Pons (tissue), 1 donor: ENCODE data around the gene NRROS.

Experiments
- DNase-seq: peaks from one replicate; pipeline ENCODE4 v3.0.0-alpha.2; 2016; ENCODE audit warnings: low spot score

NRROS gene

DNA sequence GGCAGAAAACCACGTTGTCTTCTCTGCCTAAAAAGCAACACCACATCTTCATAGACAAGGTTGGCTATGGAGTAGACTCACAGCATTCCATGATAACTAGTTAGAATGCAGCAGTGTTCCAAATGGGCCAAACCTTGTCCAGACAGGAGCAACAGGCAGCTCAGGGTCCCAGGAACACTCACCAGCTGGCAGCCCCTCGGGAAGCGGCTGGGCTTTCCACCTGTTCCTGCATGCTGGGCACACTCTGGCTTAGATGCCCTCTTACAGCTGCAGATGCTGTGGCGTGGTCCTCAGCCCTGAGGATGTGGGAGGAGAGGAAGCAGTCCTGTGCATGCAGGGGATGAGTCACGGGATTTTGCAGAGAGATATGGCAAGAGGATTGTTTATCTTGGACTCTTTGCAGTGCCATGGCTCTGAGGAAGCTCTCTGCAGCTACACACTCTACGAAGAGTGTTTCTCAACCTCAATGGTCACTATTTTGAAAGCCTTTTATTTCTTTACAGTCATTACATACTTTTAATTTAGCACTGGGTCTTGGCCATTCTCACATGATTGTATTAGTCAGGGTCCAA is 11.3 kb downstream of the NRROS start:
- no peak for DNase-seq

- no peak for DNase-seq
Observed at GRCh38 chr3:196651819-196652218, 12.3 kb downstream of the NRROS start.

DNA sequence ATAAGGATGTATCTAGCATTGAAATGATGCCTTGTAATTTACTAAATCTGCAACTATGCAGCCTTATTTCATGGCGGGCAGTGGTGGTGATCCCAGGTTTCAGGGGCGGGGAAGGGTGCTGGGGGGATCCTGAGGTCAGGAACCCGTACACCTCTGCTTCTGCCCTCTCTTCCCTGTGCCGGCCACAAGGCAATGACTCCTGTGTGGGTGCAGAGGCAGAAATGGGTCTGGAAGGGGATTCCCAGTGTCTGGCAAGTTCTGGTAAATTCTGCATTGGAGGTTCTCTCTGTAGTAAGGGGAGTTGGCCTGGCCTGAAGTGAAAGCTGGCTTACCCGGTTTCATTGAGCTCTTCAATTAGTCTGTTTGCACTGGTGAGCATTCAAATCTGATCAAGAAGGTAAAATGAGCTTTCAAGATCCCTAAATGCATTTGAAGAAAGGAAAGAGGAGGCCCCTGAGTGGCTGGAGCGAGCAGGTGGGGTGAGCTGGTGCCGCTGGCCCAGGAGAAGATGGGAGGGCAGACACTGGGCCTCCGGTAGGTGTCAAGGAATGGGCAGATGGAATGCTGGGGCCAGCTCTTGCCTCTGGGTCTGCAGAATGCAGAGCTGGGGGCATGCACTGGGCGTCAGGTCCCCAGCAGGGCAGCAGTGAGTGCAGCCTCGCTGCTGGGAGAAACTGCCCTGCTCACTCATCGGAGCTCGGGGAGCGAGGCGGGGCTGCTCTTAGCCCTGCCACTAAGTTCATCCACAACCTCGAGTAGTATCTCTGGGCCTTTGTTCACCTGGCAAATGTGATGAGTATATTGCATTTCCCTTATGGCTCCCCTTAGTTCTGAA is 13.7 kb downstream of the NRROS start:
- DNase-seq, result no peak

DNA sequence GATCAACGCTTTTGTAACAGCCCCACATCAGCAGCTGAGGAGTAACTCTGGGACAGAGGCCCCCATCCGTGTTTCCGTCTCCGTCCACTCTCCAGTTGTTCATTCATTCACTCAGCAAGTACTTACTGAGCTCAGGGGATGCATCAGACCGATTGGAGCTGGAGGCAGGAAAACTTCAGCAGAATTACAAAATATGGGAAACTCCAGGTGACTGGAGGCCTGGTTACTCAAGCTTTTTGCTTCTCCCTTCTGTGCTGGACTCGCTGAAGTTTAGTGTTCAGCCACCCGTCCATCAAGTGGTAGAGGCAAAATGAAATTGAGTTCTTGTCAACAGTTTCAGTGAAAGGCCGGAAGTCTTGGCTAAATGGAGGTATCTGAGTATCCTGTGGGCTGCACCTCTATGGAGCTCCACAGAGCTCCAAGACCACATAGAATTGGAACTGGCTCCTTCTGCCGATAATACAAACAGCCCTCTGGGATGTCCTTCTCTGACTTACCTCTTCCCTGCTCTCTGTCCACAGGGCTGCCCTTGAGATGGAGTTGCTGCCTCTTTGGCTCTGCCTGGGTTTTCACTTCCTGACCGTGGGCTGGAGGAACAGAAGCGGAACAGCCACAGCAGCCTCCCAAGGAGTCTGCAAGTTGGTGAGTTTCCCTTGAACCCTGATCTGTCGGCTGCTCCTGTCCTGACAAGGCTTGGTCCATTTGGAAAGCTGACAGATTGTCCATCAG is 14.7 kb downstream of the NRROS start:
- DNase-seq, result no peak

GRCh38 chr3:196654735-196655090 is 15.2 kb downstream of the NRROS start:
- no peak for DNase-seq

- no peak for DNase-seq
Observed at GRCh38 chr3:196655496-196655895, 16.0 kb downstream of the NRROS start.

- no peak for DNase-seq
Observed at GRCh38 chr3:196656213-196656612, 16.7 kb downstream of the NRROS start.

DNA sequence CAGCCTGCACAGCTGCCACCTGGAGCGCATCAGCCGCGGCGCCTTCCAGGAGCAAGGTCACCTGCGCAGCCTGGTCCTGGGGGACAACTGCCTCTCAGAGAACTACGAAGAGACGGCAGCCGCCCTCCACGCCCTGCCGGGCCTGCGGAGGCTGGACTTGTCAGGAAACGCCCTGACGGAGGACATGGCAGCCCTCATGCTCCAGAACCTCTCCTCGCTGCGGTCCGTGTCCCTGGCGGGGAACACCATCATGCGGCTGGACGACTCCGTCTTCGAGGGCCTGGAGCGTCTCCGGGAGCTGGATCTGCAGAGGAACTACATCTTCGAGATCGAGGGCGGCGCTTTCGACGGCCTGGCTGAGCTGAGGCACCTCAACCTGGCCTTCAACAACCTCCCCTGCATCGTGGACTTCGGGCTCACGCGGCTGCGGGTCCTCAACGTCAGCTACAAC is 20.4 kb downstream of the NRROS start:
- DNase-seq, result no peak

- no peak for DNase-seq
Observed at GRCh38 chr3:196660381-196661166, 21.1 kb downstream of the NRROS start.

DNA sequence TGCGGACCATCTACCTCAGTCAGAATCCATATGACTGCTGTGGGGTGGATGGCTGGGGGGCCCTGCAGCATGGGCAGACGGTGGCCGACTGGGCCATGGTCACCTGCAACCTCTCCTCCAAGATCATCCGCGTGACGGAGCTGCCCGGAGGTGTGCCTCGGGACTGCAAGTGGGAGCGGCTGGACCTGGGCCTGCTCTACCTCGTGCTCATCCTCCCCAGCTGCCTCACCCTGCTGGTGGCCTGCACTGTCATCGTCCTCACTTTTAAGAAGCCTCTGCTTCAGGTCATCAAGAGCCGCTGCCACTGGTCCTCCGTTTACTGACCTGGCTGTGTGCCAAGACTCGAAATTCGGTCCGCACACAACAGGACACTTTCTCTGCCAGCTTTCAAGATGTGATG is 21.9 kb downstream of the NRROS start:
- no peak for DNase-seq

GRCh38 chr3:196662033-196662432 is 22.5 kb downstream of the NRROS start:
- DNase-seq, result no peak

DNA sequence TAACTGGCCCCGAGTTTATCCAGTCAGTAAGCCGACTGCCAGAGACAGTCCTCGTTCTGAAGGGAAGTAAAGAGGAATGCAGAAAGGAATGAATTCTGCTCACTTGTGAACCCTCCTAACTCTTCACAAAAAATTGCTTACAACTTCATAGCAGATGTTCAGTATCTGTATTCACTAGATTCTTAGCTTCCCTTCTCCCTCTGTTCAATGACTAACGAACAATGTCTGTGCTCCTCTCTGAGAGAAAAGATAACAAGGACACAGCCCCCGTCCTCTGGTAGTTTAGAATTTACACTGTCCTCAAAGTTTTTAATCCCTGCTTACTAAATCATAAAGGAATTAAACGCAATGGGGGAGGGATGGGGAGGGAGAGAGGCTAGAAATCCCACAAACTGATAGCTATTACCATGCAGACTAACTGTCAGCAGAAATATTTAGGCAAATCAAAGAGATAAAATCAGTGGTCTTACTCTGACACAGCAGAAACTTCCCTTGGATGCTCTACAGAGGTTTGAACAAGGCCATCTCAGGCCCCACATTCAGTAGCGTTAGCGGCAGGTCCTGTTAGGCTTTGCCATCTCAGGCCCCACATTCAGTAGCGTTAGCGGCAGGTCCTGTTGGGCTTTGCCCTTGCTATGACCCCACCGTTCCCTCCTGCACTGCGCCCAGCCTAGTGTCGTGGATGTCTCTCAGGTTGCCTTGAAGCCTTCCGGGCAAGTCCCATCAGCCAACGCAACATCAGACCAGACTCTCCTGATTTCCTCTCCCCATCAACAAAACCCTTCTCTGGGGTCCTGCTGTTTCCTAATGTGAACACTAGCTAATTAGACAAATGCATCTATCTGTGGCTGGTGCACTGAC is 23.4 kb downstream of the NRROS start:
- no peak for DNase-seq

DNA sequence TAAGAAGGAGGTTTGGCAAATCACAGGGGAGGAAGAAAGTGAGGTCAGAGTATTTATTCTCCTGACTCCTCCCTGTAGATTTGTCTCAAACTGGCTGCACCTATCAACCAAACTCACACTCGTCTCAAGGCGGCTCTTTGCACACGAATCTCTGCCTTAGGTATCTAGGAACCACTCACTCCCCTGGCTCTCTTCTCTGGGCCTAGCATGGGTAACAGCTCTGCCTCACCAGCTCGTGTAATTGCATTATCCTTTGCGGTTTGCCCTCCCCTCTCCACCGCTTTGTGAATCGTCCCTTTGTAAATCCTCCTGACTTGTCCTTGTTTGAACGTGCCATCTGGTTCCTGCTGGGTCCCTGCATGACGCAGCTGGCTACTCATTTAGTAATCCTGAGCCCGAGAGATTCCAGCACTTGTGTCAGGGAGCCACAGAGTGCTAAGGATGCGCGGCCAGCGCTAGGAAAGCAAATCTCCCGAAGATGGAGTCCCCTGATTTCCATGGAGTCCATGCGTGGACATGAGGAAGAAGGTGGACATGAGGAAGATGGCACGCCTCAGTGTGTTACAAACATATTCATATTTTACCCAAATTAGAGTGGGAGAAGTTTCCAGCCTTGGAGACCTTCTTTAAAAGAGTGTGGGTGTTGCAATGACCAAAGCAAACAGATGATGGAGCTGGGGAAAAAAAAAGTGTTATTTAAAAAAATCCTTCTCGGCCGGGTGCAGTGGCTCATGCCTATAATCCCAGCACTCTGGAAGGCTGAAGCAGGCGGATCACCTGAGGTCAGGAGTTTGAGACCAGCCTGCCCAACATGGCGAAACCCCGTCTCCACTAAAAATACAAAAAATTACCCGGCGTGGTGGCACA is 26.7 kb downstream of the NRROS start:
- peak; percentile 69 for DNase-seq

DNA sequence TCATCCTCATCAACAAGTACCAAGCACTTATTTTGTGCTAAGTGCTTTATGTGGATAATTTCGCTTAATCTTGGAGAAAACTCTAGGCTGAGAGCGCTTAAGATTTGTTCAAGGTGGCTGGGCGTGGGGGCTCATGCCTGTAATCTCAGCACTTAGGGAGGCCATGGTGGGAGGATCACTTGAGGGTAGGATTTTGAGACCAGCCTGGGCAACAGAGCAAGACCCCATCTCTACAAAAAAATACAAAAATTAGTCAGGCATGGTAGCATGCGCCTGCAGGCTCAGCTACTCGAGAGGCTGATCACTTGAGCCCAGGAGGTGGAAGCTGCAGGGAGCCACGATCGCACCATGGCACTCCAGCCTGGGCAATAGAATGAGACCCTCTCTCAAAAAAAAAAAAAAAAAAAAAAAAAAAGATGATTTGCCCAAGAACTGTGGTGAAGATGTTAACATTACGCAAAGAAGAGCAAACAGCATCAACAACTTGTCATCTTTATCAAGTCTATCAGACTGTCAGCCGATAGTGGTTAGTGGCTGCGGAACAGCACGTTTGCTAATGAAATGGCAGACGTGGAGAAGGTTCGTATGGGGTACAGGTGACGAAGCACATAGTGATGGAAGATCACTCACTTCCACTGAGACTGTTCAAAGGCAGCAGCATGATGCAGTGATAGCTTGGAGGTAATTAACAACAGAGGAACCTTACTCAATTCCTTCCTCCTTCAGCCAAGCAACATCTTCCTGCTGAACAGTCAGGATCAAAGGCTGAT is 27.7 kb downstream of the NRROS start:
- DNase-seq, result no peak

DNA sequence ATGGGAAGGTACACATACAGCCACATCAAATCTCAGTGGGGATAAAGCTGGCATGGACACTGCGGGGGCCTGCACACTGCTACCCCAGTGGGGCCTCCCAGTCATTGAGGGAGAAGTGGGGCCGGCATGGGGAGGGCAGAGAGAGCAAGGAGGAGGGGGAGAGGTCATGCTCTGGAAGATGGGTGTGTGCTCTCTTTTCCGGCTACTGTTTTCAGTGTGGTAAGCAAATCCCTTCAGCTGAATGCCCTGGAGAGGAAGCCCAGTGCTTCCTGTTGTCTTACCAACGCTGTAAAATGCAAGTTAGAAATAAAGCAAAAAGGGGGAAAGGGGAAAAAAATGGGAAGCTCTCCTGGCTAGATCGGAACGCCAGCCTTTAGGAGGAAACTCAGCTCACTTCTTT is 30.8 kb downstream of the NRROS start:
- DNase-seq, result no peak

DNA sequence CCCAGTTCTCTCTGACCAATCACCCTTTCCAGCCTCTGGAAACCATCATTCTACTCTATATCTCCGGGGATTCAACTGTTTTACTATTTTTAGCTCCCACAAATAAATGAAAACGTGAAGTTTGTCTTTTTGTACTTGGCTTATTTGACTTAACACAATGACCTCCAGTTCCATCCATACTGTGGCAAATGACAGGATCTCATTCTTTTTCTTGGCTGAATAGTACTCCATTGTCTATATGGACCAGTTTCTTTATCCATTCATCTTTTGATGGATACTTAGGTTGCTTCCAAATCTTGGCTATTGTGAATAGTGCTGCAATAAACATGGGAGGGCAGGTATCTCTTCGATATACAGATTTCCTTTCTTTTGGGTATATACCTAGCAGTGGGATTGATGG is 34.1 kb downstream of the NRROS start:
- no peak for DNase-seq

- DNase-seq, result no peak
Observed at GRCh38 chr3:196677353-196677752, 37.9 kb downstream of the NRROS start.

- DNase-seq, result no peak
Observed at GRCh38 chr3:196677931-196678330, 38.4 kb downstream of the NRROS start.

DNA sequence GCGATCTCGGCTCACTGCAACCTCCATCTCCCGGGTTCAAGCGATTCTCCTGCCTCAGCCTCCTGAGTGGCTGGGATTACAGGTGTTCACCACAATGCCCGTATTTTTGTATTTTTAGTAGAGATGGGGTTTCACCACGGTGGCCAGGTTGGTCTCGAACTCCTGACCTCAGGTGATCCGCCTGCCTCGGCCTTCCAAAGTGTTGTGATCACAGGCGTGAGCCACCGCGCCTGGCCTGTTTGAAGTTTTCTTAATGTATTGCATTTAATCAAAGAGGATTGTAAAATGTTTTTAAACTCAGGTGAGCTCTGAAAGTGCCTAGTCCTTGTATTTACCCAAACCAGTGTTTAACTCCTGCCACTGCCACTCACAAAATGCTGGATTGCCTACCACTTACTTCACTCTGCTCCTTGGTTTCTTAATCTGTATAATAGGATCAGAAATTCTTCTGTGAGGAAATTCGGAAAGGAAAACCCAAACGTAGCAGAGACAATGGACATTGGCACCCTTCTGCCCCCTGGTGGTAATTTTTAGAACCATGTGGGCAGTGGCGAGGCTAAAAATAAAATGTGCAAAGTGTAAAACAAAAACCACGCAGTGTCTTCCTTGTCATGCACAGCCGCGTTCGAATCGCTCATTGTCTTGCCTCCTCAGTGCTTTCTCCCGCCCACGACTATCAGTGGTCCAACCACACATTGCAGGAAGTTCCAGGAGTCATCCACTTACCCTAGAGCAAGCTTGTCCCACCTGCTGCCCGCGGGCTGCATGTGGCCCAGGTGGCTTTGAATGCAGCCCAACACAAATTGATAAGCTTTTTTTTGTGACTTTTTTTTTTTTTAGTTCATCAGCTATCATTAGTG is 45.3 kb downstream of the NRROS start:
- DNase-seq, result peak; percentile 74
